SK-N-SH (cell line): ENCODE measurements around the gene ATXN2. TPM values are rescaled to one million over a fixed set of nuclear protein-coding genes. Genes with fewer than 3 reads are reported as not detected.
A peak's percentile ranks its signal among the peaks of the same experiment; 100 is the strongest.

ENCODE experiments used
- CTCF ChIA-PET: fragments of 300-600, 350-600 bp; formaldehyde crosslinking; extraction: SDS; loops from one replicate; lab custom pipeline; 2021; lab: Yijun Ruan, JAX
- POLR2A ChIA-PET: fragments of 350-600 bp; sonication (Branson Sonifier 250); formaldehyde crosslinking; extraction: SDS; loops from one replicate; lab custom pipeline; 2020; ENCODE audit warnings: antibody characterized with exemption, inconsistent platforms; lab: Yijun Ruan, JAX
- DNase-seq: peaks from one replicate; pipeline ENCODE4 v3.0.0; 2012
- H2AFZ ChIP-seq: fragments of 200-600 bp; sonication (generic); 2 replicates; pipeline ENCODE4 v1.8.1; 2016; ENCODE audit warnings: antibody characterized with exemption, mild to moderate bottlenecking, low read depth
- H3F3A ChIP-seq: fragments of 200-600 bp; sonication (generic); replicated peaks from 2 replicates; pipeline ENCODE3; 2016; ENCODE audit warnings: antibody characterized with exemption, mild to moderate bottlenecking; ENCODE audit not compliant: insufficient read depth
- H3K27ac ChIP-seq, 2 experiments: fragments of 200-500 bp in 1 of 2; fragments of 200-600 bp in 1 of 2; sonication (Bioruptor generic) in 1 of 2; sonication (generic), shearing (Covaris generic) in 1 of 2; 2 replicates each; pipeline versions ENCODE4 v1.5.1 to v1.6.1; 2014 to 2016; ENCODE audit warnings: low read depth in 2 of 2, inconsistent platforms in 1 of 2, low read length in 1 of 2, mild to moderate bottlenecking in 1 of 2, mixed read lengths in 1 of 2
- H3K27me3 ChIP-seq: fragments of 200-600 bp; sonication (generic), shearing (Covaris generic); 2 replicates; pipeline ENCODE4 v1.6.1; 2016; ENCODE audit warnings: mixed run types; ENCODE audit not compliant: insufficient read depth
- H3K36me3 ChIP-seq, 2 experiments: fragments of 200-500 bp in 1 of 2; fragments of 200-600 bp in 1 of 2; sonication (Bioruptor generic) in 1 of 2; sonication (generic) in 1 of 2; replicated peaks in 1 of 2; 2 replicates each; pipeline versions ENCODE3 to v1.5.1; 2014 to 2016; ENCODE audit warnings: low read length in 1 of 2, mild to moderate bottlenecking in 1 of 2; ENCODE audit not compliant: insufficient read depth in 2 of 2, control insufficient read depth in 1 of 2
- H3K4me1 ChIP-seq, 2 experiments: fragments of 200-500 bp in 1 of 2; fragments of 200-600 bp in 1 of 2; sonication (Bioruptor generic) in 1 of 2; sonication (generic), shearing (Covaris generic) in 1 of 2; 2 replicates each; pipeline versions ENCODE4 v1.5.1 to v1.6.1; 2014 to 2016; ENCODE audit warnings: low read depth in 1 of 2, low read length in 1 of 2, mixed run types in 1 of 2; ENCODE audit not compliant: insufficient read depth in 2 of 2, control insufficient read depth in 1 of 2
- H3K4me2 ChIP-seq: fragments of 200-600 bp; sonication (generic), shearing (Covaris generic); 2 replicates; pipeline ENCODE4 v1.6.1; 2017; ENCODE audit warnings: mixed run types
- H3K4me3 ChIP-seq, 2 experiments: fragments of 200-500 bp in 1 of 2; fragments of 200-600 bp in 1 of 2; sonication (Bioruptor generic) in 1 of 2; sonication (generic), shearing (Covaris generic) in 1 of 2; 2 replicates each; pipeline versions ENCODE4 v1.5.1 to v1.8.1; 2014 to 2016; ENCODE audit warnings: low read depth in 2 of 2, inconsistent platforms in 1 of 2, low read length in 1 of 2, mild to moderate bottlenecking in 1 of 2, mixed read lengths in 1 of 2, moderate library complexity in 1 of 2
- H3K79me2 ChIP-seq: fragments of 200-600 bp; sonication (generic); 2 replicates; pipeline ENCODE4 v1.8.1; 2017; ENCODE audit warnings: mild to moderate bottlenecking; ENCODE audit not compliant: insufficient read depth
- H3K9ac ChIP-seq: fragments of 200-600 bp; sonication (generic); 2 replicates; pipeline ENCODE4 v1.6.1; 2017; ENCODE audit warnings: mixed run types
- H3K9me2 ChIP-seq: fragments of 200-600 bp; sonication (generic); 2 replicates; pipeline ENCODE4 v1.6.1; 2017; ENCODE audit warnings: mixed run types
- H3K9me3 ChIP-seq: fragments of 200-600 bp; sonication (generic); 2 replicates; pipeline ENCODE4 v1.6.1; 2017; ENCODE audit warnings: mixed run types, mild to moderate bottlenecking, moderate library complexity
- H4K20me1 ChIP-seq: fragments of 200-600 bp; sonication (generic); 2 replicates; pipeline ENCODE4 v1.6.1; 2017; ENCODE audit warnings: mild to moderate bottlenecking, mixed run types; ENCODE audit not compliant: insufficient read depth
- CHD2 ChIP-seq: fragments of 150-350 bp; IDR thresholded peaks from 2 replicates; pipeline ENCODE4 v1.6.1; 2018; ENCODE audit warnings: low read length; ENCODE audit not compliant: partially characterized antibody
- EP300 ChIP-seq, 2 experiments: IDR thresholded peaks; 2 replicates each; pipeline versions ENCODE4 v1.4.0 to v1.6.1; 2012; ENCODE audit warnings: borderline replicate concordance in 1 of 2, low read depth in 1 of 2, low read length in 1 of 2
- EZH2phosphoT487 ChIP-seq: fragments of 200-600 bp; sonication (generic); IDR thresholded peaks from 2 replicates; pipeline ENCODE4 v1.6.1; 2017; ENCODE audit warnings: low read depth, mixed run types, mild to moderate bottlenecking, antibody characterized with exemption, moderate library complexity, borderline replicate concordance
- FOXJ3 ChIP-seq: sonication (generic); formaldehyde crosslinking; IDR thresholded peaks from 2 replicates; pipeline ENCODE4 v1.5.1; 2020; ENCODE audit warnings: mild to moderate bottlenecking, missing genetic modification reagents
- FOXM1 ChIP-seq: IDR thresholded peaks from 2 replicates; pipeline ENCODE4 v1.4.0; 2012; ENCODE audit warnings: low read depth, mild to moderate bottlenecking
- GABPA ChIP-seq: IDR thresholded peaks from 2 replicates; pipeline ENCODE4 v1.4.0; 2012; ENCODE audit warnings: low read depth, mild to moderate bottlenecking
- IRF3 ChIP-seq: fragments of 150-350 bp; IDR thresholded peaks from 2 replicates; pipeline ENCODE4 v1.6.1; 2016; ENCODE audit warnings: mild to moderate bottlenecking, low read depth, low read length
- JUND ChIP-seq: IDR thresholded peaks from 2 replicates; pipeline ENCODE4 v1.4.0; 2012
- NFIC ChIP-seq: IDR thresholded peaks from 2 replicates; pipeline ENCODE4 v1.4.0; 2012; ENCODE audit warnings: borderline replicate concordance
- POLR2AphosphoS5 ChIP-seq: IDR thresholded peaks from 2 replicates; pipeline ENCODE4 v1.6.1; 2012; ENCODE audit warnings: low read depth, low read length
- RXRA ChIP-seq: IDR thresholded peaks from 2 replicates; pipeline ENCODE4 v1.4.0; 2012; ENCODE audit warnings: low read depth, mild to moderate bottlenecking, borderline replicate concordance
- SIN3A ChIP-seq: IDR thresholded peaks from 2 replicates; pipeline ENCODE4 v1.6.1; 2012; ENCODE audit warnings: low read depth, mild to moderate bottlenecking, low read length, moderate library complexity, borderline replicate concordance
- SMC3 ChIP-seq: IDR thresholded peaks from 2 replicates; pipeline ENCODE4 v1.6.1; 2012; ENCODE audit warnings: low read depth, low read length, improper control_type of control experiment
- TAF1 ChIP-seq: IDR thresholded peaks from 2 replicates; pipeline ENCODE4 v1.6.1; 2012; ENCODE audit warnings: low read depth, mild to moderate bottlenecking, low read length, moderate library complexity, borderline replicate concordance
- TCF12 ChIP-seq: IDR thresholded peaks from 2 replicates; pipeline ENCODE4 v1.4.0; 2012
- TEAD4 ChIP-seq: IDR thresholded peaks from 2 replicates; pipeline ENCODE4 v1.4.0; 2012; ENCODE audit warnings: mild to moderate bottlenecking, borderline replicate concordance; ENCODE audit not compliant: insufficient read depth
- USF2 ChIP-seq: fragments of 150-350 bp; IDR thresholded peaks from 2 replicates; pipeline ENCODE4 v1.6.1; 2017; ENCODE audit warnings: antibody characterized with exemption, low read length, low read depth, borderline replicate concordance
- ZBTB33 ChIP-seq: IDR thresholded peaks from 2 replicates; pipeline ENCODE4 v1.4.0; 2012; ENCODE audit warnings: low read depth, borderline replicate concordance
- WGBS: methylation state at CpG from one replicate; pipeline ENCODE4 v1.1.6; 2017; ENCODE audit warnings: low lambda C conversion rate; 5-methylcytosine and 5-hydroxymethylcytosine counted together
- polyA plus RNA-seq, 3 experiments: library from polyadenylated mRNA; depleted of rRNA; stranded (reverse); fragments of >200 nt; gene quantifications; 2 replicates each; pipeline ENCODE4 v1.2.3, GENCODE V29; 2012

Gene ATXN2
- polyA plus RNA-seq, 1 of the 3 experiments (the other 2 are of a cell fraction), result 35.7 TPM

- H3K27ac ChIP-seq, result peak overlapping the region in 1 of 2 experiments; percentile 8; a peak in 1 of 4 replicates
- H4K20me1 ChIP-seq, result peaks cover 94% of the 10 kb centered on the region
- no peak for DNase-seq
- H3F3A ChIP-seq, result no peaks in the 10 kb centered on the region
- H2AFZ ChIP-seq, result no peak overlapping the region
- CTCF ChIA-PET, result interaction anchor here (1.1 to 4.0 kb wide), 5 partner anchors 9 to 30 kb away, joined by 3 to 22 read pairs (median 6); no protein-coding TSS in a partner anchor
- WGBS, result 79% methylated on average over 11 of the region's 11 CpGs
- peaks cover 0 to 12% of the 10 kb centered on the region in 2 experiments for H3K36me3 ChIP-seq
- H3K27me3 ChIP-seq, result no peaks in the 10 kb centered on the region
- no peak overlapping the region for H3K4me2 ChIP-seq
- peaks cover 98% of the 10 kb centered on the region for H3K79me2 ChIP-seq
- POLR2A ChIA-PET, result no interaction called here
- H3K4me3 ChIP-seq, result no peak overlapping the region
- H3K4me1 ChIP-seq, result peaks cover 11 to 27% of the 10 kb centered on the region in 2 experiments; a peak in 2 of 4 replicates
- TF ChIP-seq FOXJ3 (CRISPR knock-in tag), result no peak
- no peak for TF ChIP-seq TEAD4
- no peak for TF ChIP-seq EZH2phosphoT487
- no peak for TF ChIP-seq CHD2
- TF ChIP-seq NFIC, result no peak
- no peak for TF ChIP-seq USF2
- TF ChIP-seq SIN3A, result no peak
- TF ChIP-seq FOXM1, result no peak
- TF ChIP-seq POLR2AphosphoS5, result no peak
- TF ChIP-seq IRF3, result no peak
- TF ChIP-seq TAF1, result no peak
- no peak for TF ChIP-seq GABPA
- no peak for TF ChIP-seq SMC3
- no peak for TF ChIP-seq EP300 (IDR thresholded peaks at IDR 0.05; ENCODE audit: borderline replicate concordance in 1 of 2, low read depth in 1 of 2, low read length in 1 of 2)
- no peak for TF ChIP-seq RXRA
- TF ChIP-seq ZBTB33, result no peak
- no peak for TF ChIP-seq TCF12
- TF ChIP-seq JUND, result no peak
- no peaks in the 10 kb centered on the region for H3K9me3 ChIP-seq
- no peak overlapping the region for H3K9ac ChIP-seq
- H3K9me2 ChIP-seq, result no peaks in the 10 kb centered on the region
These were observed 172.6 kb downstream of the ATXN2 start for GRCh38 chr12:111426344-111427185.
